GM18909 (cell line): ENCODE results near the gene RASGRF1.

Source experiments
- ATAC-seq: cut with Tn5 transposase; IDR thresholded peaks from one replicate; pipeline ENCODE4 v1.9.1; 2021; ENCODE audit warnings: mild to moderate bottlenecking; ENCODE audit not compliant: unreplicated experiment, poor library complexity

RASGRF1 gene

DNA sequence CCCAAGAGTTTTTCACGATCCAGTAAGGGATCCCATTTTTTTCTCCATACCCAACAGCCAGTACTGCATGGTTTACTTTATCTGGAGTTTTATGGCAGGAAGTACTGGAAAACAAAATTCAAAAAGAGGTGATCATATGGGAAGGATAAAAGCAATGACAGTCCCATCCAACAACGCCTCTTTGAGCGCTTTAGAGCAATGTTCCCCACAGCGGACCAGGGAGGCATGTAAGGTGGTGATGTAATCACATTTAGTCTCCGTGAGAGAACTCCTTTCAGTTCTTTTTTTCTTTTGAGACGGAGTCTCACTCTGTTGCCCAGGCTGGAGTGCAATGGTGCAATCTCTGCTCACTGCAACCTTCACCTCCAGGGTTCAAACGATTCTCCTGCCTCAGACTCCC lies 167.6 kb downstream of the RASGRF1 start:
- ATAC-seq: no peak

DNA sequence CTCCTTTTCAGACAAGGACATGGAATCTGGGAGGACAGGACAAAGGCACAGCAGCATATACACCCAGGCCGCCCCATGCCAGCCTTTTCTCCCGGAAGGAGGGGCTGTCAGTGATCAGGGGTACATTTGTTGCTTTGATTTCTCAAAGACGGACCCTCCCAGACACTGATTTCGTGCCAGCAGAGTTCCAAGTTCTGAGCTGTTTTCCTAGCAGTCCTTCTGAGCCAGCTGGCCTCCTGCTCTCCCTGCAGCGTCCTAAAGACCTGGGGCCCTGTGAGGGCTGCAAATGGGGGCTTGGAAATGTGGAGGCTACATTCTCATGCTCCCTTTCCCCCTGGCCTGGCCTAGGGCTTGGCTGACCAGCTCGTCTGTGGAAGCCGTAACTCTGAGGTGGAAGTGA lies 168.1 kb downstream of the RASGRF1 start:
- no peak for ATAC-seq

DNA sequence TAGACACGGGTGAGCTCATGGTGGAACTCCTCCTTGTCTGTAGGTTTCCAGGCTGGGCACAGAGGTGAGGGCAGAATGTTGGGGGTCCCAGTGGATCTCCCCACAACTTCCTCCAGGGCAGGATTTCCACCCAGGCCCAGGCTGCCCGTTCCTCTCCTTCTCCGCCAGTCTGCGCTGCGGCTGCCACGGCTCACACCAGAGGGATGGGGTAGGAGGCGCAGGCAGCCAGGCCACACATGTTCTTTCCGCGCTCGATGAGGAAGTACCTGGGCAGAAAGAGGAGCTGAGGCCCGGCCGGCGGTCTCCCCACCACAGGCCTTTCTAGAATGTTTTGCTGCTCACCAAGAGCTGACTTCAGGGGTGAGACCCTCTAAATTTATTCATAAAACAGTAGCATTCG lies 168.6 kb downstream of the RASGRF1 start:
- no peak for ATAC-seq

GRCh38 chr15:78921517-78921916 lies 169.1 kb downstream of the RASGRF1 start:
- ATAC-seq: no peak

DNA sequence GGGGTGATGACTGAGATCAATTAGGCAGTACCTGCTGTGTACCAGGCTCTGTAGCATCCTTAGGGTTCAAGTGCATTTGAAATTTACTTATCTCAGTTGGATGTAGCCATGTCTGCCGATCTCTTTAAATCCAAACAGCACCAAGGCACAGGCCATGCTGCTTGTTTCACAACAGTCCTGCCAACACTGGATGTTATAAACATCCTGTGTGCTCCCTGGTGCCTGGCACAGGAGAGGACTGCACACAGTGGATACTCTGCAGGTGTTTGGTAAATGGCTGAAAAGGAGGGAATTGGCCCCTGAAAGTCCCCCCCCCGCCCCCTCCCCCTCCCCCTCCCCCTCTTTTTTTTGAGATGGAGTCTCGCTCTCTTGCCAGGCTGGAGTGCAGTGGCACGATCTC lies 172.7 kb downstream of the RASGRF1 start:
- ATAC-seq: no peak

DNA sequence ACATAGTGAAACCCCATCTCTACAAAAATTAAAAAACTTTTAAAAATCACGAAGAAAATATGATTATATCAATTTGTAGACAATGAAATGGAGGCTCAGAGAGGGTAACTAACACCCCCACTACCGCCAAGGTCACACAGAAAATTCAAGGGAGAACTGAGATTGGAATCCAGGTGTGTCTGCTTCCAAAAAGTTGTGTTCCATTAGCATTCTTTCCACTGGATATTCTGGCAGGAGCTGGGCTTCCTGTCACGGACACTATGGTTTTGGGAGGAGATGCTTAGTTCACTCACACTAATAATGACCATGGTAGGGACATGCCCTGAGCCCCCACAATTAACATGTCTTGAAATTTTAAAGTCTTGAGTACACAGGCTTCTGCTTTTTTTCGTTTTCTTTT lies 174.5 kb downstream of the RASGRF1 start:
- no peak for ATAC-seq

DNA sequence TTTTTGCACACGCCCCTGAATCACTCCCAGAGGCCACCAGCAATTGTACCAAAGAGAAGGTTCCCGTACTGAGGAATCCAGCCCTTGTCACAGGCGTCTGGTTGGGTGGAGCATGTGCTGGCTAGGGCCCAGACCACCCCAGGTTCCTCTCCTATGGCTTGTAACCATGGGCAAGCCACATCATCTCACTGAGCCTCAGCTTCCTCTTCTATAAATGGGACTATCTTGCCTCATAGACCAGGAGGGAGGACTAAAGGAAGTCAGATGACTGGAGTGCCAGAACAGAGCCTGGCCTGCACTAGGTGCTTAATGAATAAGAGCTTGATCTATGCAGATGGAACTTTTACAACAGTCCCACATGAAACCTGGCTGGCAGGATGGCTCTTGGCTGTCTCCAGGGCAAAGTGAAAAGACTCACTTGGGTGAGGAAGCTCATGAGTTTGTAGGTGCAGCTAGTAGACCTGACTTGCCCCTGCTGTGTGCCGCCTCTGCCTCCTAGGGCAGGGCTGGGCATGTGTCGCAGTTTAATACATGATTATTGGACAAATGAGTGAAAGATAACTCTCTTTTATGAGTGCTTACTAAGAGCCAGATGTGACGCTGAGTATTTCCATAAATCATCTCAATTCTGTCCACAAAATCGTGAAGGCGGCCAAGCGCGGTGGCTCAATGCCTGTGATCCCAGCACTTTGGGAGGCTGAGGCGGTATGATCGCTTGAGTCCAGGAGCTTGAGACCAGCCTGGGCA lies 175.1 kb downstream of the RASGRF1 start:
- ATAC-seq: no peak

DNA sequence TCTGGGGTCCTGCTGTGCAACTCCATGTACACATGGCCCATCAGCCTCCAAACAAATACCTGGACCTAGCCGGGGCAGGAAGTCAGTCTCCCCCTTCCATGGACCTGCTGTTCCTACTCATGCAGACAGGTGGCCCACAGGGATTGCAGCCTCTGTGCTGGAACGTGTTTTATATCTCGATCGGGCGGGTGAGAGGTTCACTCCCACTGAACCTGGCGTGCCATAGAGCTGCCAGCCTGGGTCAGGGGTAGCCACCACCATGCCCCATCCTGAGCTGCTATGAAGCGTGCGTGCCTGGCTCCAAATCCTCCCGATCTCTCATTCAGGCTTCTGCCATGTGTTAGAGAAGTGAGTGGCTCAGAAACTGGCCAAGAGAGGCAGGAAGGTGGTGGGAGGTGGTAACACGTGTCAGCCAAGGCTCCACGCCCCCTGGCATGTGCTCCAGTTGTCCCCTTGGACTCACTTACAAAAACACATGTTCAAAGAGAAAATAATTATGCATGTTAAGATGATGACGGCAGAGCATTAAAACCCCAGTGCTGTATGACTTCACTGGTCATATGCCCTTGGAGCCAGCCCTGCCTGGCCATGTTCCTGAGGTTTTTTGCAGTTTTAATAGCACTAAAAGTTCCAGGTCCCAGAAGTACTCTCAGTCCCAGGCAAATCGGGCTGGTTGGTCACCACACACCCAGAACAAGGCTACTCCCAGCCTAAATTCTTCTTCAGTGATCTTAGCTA lies 176.4 kb downstream of the RASGRF1 start:
- no peak for ATAC-seq

GRCh38 chr15:78913012-78913411 lies 177.6 kb downstream of the RASGRF1 start:
- ATAC-seq: no peak

DNA sequence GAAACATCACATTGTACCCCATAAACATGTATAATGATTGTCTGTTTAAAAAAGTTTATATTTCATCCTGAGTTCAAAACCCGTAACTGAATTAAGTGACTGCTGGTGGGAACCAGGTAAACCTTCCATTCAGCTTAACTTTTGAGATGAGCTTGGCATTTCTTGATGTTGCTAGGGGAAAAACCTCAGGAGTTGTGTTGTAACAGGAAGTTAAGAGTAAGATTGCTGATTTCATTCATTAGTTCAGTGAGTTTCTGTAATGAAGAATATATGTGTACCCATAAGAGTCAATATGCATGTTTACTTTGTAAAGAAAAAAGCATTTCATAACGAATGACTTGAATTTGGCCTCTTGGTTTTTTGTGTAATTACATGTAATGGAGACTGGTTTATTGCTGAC lies 178.3 kb downstream of the RASGRF1 start:
- no peak for ATAC-seq

DNA sequence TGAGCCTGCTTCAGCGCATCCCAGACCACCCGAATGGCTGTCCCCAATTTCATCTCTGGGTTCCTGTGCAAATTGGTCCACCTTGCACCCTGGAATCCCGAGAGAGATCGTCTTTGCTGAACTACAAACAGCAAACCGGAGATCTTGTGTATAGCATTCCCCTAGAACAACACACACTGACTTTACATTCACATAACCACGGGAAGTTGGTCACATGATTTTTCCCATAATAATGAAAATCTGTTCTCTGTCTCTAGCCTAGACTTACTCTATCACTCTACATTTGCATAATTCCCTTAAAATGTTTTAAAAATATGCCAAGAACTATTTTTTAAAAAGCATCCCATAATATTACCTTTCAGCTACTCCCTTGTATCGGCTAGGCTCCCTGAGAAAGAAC lies 180.3 kb downstream of the RASGRF1 start:
- no peak for ATAC-seq
